ENCODE data around the gene PVR.
"Not testable (repeated sequence)": the region's sequence is repeated elsewhere in the genome, so short reads cannot be mapped to it uniquely, and the experiment has no call there.

Gene PVR

DNA sequence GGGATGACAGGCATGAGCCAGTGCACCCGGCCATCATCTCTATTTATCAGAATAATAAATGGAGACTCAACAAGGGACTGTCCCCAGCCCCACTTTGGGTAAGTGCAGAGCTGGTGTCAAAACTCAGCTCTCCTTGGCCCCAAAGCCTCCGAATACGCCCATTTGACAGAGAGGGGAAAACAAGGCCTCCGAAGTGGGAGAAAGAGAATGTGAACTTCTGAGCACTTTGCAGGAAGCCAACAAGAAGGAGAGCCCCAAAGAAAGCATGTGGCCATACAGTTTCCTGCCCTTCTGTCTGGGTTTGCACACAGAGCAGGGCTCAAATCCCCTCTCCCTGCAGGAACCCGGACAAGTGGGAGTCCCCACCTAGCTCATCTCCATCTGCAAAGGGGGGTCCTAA lies 56.8 kb downstream of the PVR start:
- no peak for DNase-seq (ENCODE audit: low read depth in 2 of 2)

DNA sequence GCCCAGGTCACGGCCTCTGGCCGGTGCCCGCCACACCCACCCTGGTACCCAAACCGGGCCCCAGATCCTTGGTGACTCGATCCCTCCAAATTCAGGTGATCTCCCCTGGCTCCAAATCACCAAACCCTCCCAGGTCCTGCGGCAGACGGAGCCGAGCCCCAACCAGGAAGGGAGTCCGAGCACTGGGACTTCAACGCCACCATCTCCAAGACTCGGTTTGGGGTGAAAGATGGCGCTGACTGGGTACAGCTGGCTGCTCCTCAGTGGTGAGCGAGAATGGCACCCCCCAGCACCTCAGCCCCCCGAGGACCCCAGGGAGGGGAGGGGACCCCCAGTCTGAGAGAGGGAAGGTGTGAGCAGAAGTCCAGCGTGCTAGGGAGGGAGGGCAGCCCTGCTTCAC lies 57.5 kb downstream of the PVR start:
- no peak for DNase-seq (ENCODE audit: low read depth in 2 of 2)

DNA sequence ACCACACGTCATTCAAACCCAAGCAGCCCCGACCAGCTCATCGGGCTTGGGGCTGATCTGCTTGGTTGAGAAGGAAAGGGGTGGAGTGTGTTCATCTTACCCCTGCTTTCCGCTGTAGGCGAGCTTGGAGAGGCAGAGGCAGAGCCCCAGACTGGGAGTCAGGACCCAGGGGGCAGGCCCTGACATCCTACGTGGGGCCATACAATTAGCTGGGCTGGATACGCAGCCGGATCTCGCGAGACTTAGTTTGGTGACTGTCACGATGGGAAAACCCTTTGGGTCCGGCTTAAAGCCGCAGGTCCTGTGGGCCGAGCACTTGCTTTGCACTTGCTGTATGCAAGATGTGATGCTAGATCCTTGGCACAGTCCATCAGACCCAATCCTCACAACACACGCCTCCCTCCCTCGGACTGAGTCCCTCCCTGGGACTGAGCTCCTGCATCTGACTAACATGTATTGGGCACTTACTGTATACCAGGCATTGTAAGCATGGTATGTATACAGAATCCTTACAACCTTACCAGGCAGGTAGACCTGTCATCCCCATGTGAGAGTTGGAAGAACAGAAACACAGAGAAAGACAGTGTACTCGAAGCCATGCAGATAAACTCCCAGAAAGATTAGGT lies 59.0 kb downstream of the PVR start:
- DNase-seq (ENCODE audit: low read depth in 2 of 2): no peak

DNA sequence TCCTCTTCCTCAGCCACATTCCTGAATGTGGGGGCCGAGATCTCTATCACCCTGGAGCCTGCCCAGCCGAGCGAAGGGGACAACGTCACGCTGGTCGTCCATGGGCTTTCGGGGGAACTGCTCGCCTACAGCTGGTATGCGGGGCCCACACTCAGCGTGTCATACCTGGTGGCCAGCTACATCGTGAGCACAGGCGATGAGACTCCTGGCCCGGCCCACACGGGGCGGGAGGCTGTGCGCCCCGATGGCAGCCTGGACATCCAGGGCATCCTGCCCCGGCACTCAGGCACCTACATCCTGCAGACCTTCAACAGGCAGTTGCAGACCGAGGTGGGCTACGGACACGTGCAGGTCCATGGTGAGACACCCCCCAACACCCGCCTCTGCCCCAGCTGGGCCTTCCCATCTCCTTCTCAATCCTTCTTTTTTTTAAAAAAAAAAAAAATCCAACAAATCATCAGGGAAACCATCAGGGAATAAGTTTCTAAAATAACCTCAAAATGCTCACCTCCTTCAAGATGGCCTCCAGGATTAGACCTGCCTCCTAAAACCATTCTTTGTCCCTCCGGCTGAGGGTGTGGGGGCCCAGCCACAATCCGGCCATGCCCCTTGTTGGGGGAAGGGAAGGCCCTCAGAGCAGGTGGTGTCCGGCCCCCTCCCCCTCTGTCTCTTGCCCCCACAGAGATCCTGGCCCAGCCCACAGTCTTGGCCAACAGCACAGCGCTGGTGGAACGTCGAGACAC lies 59.8 kb downstream of the PVR start:
- no peak for DNase-seq (ENCODE audit: low read depth in 2 of 2)

DNA sequence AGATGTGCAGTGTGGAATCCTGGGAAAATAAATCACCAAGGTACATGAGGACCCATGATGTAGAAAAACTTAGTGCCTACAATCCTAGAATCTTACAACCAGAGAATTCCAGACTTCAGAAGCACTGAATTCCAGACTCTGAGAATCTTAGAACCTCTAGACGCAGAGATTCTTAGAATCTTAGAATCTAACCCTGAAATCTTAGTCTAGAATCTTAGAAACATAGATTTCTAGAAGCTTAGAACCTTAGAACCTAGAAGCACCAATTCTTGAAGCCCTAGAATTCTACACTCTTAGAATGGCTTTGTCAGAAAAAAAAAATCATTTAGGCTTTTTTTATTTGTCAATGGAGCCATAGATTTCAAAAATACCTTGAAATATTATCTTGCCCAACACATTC lies 61.3 kb downstream of the PVR start:
- DNase-seq (ENCODE audit: low read depth in 2 of 2): no peak

DNA sequence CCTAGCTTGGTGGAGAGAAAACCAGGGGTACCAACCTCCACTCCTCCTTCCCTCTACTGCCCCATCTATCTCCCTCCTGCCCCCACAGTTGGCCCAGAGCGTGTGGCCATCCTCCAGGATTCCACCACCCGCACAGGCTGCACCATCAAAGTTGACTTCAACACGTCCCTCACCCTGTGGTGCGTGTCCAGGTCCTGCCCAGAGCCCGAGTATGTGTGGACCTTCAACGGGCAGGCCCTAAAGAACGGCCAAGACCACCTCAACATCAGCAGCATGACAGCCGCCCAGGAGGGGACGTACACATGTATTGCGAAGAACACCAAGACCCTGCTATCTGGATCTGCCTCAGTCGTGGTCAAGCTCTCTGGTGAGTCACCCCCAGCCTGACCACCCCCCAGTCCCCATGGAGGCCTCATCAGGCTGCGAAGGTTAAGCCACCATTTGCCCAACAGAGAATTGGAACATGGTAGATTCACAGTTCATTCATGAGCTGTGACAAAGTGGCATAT lies 61.8 kb downstream of the PVR start:
- DNase-seq (ENCODE audit: low read depth in 2 of 2): no peak

DNA sequence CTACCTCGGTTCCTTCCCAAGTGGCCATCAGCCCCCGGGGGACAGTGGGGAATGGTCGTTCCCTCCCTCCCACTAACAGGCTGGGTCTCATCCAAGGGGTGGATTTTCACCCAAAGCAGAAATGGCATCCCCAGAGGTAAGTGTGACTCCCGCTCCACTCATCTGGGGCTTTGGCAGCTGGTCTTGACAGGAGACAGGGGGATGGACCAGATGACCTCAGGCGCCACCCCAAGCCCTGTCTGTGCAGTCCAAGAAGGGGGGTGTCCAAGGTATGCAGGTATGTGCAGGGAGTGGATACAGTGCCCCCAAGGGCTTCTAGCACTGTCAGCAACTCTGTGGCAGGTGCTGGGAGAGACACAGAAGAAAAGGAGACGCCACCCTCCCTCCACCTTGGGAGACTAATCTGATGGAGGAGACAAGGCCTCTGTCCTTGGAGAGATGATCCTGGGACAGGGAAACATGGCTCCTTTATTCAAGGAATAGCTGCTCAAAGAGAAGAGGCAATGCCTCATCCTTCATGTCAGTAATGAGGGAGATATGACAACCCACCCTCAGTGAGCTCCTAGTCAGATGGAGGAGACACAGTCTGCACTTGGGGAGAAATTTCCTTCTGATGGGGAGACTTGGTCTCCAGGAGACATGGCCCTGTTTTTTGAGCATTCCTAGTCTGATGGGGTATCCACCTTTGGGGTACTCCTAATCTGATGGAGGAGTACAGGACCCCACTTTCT lies 63.0 kb downstream of the PVR start:
- DNase-seq (ENCODE audit: low read depth in 2 of 2): no peak

DNA sequence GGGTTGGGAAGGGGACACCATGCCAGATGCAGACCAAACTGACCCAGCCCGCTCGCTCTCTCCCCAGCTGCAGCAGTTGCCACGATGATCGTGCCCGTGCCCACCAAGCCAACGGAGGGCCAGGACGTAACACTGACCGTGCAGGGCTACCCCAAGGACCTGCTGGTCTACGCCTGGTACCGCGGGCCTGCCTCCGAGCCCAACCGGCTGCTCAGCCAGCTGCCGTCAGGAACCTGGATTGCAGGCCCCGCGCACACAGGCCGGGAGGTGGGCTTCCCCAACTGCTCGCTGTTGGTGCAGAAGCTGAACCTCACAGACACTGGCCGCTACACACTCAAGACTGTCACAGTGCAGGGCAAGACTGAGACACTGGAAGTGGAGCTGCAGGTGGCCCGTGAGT lies 64.1 kb downstream of the PVR start:
- DNase-seq (ENCODE audit: low read depth in 2 of 2): no peak

DNA sequence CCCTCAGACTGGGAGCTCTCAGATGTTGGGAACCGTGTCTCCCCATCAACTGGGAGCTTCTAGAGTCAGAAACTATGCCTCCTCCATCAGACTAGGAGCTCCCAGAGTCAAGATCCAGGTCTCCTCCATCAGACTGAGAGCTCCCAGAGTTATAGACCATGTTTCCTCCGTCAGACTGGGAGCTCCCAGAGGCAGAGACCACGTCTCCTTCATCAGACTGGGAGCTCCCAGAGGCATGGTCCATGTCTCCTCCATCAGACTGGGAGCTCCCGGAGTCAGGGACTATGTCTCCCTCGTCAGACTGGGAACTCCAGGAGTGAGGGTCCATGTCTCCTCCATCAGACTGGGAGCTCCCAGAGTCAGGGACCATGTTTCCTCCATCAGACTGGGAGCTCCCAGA lies 65.2 kb downstream of the PVR start:
- no peak for DNase-seq (ENCODE audit: low read depth in 2 of 2)

DNA sequence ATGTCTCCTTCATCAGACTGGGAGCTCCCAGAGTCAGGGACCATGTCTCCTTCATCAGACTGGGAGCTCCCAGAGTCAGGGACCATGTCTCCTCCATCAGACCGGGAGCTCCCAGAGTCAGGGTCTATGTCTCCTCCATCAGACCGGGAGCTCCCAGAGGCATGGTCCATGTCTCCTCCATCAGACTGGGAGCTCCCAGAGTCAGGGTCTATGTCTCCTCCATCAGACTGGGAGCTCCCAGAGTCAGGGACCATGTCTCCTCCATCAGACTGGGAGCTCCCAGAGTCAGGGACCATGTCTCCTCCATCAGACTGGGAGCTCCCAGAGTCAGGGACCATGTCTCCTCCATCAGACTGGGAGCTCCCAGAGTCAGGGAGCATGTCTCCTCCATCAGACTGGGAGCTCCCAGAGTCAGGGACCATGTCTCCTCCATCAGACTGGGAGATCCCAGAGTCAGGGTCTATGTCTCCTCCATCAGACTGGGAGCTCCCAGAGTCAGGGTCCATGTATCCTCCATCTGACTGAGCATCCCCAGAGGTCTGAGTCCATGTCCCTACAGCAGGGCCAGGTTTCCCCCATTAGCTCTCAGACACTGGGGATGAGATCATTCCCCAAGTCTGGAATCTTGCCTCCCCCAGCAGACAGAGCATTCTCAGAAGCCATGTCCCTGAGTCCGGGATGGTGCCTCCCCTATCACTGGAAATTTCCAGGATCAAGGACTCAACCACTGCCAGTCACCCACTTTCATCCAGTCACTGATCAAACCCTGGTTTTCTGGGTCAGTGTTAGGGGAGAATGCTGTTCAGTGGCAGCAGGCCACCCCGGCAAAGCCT lies 65.9 kb downstream of the PVR start:
- not testable (repeated sequence) for DNase-seq (ENCODE audit: low read depth in 2 of 2)

DNA sequence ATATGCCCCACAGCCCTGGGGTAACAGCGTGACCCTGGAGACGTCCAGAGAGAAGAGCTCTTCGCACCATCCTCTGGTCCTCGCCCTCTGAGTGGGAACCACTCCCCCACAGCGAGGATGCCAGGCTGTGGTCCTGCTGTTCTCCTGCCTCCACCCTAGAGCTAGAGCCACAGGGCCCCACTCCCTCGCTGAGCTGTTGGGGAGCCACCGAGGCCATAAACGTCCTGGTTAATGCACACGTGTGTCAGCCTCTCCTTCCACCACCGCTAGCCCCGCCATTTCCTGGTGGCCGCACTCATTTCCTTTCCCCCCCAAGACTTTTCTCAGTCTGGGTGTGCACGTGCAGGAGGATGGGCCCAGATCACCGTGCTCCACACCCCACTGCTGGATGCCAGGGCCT lies 66.8 kb downstream of the PVR start:
- no peak for DNase-seq (ENCODE audit: low read depth in 2 of 2)

DNA sequence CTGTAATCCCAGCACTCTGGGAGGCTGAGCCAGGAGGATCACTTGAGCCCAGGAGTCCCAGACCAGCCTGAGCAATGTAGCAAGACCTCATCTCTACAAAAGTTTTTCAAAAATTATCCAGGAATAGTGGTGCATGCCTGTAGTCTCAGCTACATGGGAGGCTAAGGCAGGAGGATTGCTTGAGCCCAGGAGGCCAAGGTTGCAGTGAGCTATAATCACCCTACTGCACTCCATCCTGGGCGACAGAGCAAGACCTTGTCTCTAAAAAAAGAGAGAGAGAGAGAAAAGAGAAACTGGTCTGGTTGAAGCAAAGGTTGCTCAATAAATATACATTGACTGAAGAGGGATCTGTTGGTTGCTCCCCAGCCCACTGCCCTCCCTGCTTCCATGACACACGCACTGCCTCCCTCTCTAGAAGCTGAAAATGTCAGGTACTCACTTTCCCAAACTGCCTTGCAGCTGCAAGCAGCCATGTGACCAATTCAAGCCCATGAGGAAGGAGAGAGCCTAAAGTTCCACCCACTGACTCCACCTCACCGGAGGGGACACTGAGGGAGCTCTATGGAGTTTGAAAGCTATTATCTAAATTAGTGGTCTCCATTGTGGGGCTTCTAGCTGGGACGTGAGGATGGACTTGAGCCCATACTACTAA lies 69.3 kb downstream of the PVR start:
- DNase-seq (ENCODE audit: low read depth in 2 of 2): no peak
